Measurements from ENCODE around the gene SRGAP3.

DNA sequence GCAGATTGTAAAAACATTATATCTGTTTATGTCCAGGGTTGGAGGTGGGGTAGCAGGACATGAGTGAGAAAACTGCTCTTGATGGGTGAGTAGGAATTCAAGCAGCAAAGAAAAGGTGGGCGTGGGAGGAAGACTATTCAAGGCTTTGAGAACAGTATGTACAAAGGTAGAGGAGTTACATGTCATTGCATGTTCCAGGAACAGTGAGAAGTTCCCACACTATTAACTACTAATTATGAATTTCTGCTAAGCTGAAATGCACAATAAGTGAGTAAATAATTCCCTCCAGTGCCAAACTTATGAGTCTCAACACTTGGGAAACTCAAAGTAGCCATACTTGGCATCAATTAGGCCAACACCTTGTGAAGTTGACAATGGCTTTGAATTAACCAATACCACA is 80.1 kb downstream of the SRGAP3 start:
- no peak for TF ChIP-seq CTCF (IDR thresholded peaks at IDR 0.05)
- no peak for TF ChIP-seq POLR2A (IDR thresholded peaks at IDR 0.05)

All from body of pancreas (tissue), 4 donors.